Tibial nerve (tissue), 4 donors: ENCODE results near the gene LYSMD2. TPM values are rescaled to one million over a fixed set of nuclear protein-coding genes. Genes with fewer than 3 reads are reported as not detected.

Experiments
- DNase-seq, 2 donors: peaks; one replicate each; pipeline ENCODE4 v3.0.0-alpha.2; 2019; ENCODE audit warnings: low spot score in 2 of 2
- H3K27ac ChIP-seq, 4 donors: fragments of 200-600 bp; sonication (generic) in 3 of 4; one replicate each; pipeline ENCODE4 v1.5.1; 2017 to 2019; ENCODE audit warnings: mild to moderate bottlenecking in 1 of 4
- H3K27me3 ChIP-seq, 2 donors: fragments of 200-600 bp; sonication (generic) in 1 of 2; one replicate each; pipeline versions ENCODE4 v1.5.1 to v1.6.0; 2017 to 2019
- H3K36me3 ChIP-seq, 3 donors: fragments of 200-600 bp; sonication (generic); one replicate each; pipeline ENCODE4 v1.5.1; 2018 to 2019
- H3K4me1 ChIP-seq, 4 donors: fragments of 200-600 bp; sonication (generic) in 3 of 4; one replicate each; pipeline ENCODE4 v1.5.1; 2017 to 2019
- H3K4me3 ChIP-seq, 4 donors: fragments of 200-600 bp; sonication (generic) in 3 of 4; one replicate each; pipeline ENCODE4 v1.5.1; 2017 to 2019; ENCODE audit warnings: mild to moderate bottlenecking in 1 of 4, moderate library complexity in 1 of 4
- H3K9me3 ChIP-seq, 4 donors: fragments of 200-600 bp; sonication (generic) in 3 of 4; one replicate each; pipeline ENCODE4 v1.5.1; 2017 to 2019
- CTCF ChIP-seq, 5 experiments: fragments of 200-600 bp in 3 of 5; fragments of 450-650 bp in 2 of 5; sonication (generic) in 3 of 5; IDR thresholded peaks; one replicate each; pipeline ENCODE4 v1.5.1; 2016 to 2019; ENCODE audit warnings: antibody characterized with exemption in 5 of 5, mild to moderate bottlenecking in 3 of 5, moderate library complexity in 2 of 5
- EP300 ChIP-seq, 2 donors: sonication (generic); formaldehyde crosslinking; IDR thresholded peaks; one replicate each; pipeline ENCODE4 v1.6.1; 2017; ENCODE audit warnings: antibody characterized with exemption in 2 of 2, mild to moderate bottlenecking in 1 of 2
- POLR2A ChIP-seq, 2 donors: fragments of 450-650 bp; IDR thresholded peaks; one replicate each; pipeline ENCODE4 v1.6.1; 2017; ENCODE audit warnings: antibody characterized with exemption in 2 of 2, mild to moderate bottlenecking in 2 of 2, moderate library complexity in 2 of 2
- WGBS, 2 donors: methylation state at CpG; one replicate each; pipeline ENCODE4 v1.1.5; 2018; 5-methylcytosine and 5-hydroxymethylcytosine counted together
- total RNA-seq, 4 donors: library from RNA; depleted of rRNA; stranded (reverse); fragments of >200 nt; gene quantifications; one replicate each; pipeline ENCODE4 v1.1.0, GENCODE V29; 2016

The LYSMD2 gene
- total RNA-seq, 4 donors from 2014 or later, result 16.8 to 24.9 (median 19.9) TPM

- H3K27ac ChIP-seq, result no peak overlapping the region
- peaks cover 2 to 44% (median 23%) of the 10 kb centered on the region in 4 donors for H3K4me1 ChIP-seq
- H3K36me3 ChIP-seq, result no peaks in the 10 kb centered on the region
- H3K27me3 ChIP-seq, result no peaks in the 10 kb centered on the region
- no peak overlapping the region for H3K4me3 ChIP-seq
- no peaks in the 10 kb centered on the region for H3K9me3 ChIP-seq
- 77 to 81% methylated on average over 4 of the region's 4 CpGs for WGBS, 2 donors
- no peak for DNase-seq
- no peak for TF ChIP-seq EP300 (IDR thresholded peaks at IDR 0.05)
- no peak for TF ChIP-seq POLR2A (IDR thresholded peaks at IDR 0.05)
- no peak for TF ChIP-seq CTCF (IDR thresholded peaks at IDR 0.05)
These were observed 10.1 kb downstream of the LYSMD2 start for GRCh38 chr15:51727141-51727897.

- no peaks in the 10 kb centered on the region for H3K27me3 ChIP-seq
- peaks cover 0 to 2% (median 0%) of the 10 kb centered on the region in 3 donors for H3K36me3 ChIP-seq
- H3K9me3 ChIP-seq, result no peaks in the 10 kb centered on the region
- peaks cover 0 to 39% (median 14%) of the 10 kb centered on the region in 4 donors for H3K4me1 ChIP-seq
- TF ChIP-seq EP300 (IDR thresholded peaks at IDR 0.05), result no peak
- no peak for TF ChIP-seq POLR2A (IDR thresholded peaks at IDR 0.05)
- TF ChIP-seq CTCF (IDR thresholded peaks at IDR 0.05), result no peak
- H3K4me3 ChIP-seq, result no peak overlapping the region
- DNase-seq, result no peak
- 33 to 34% methylated on average over 5 of the region's 5 CpGs for WGBS, 2 donors
- no peak overlapping the region for H3K27ac ChIP-seq
These were observed 11.0 kb downstream of the LYSMD2 start for GRCh38 chr15:51726302-51727073.

GRCh38 chr15:51724673-51725072 lies 12.8 kb downstream of the LYSMD2 start:
- TF ChIP-seq EP300 (IDR thresholded peaks at IDR 0.05) (no peak), POLR2A (IDR thresholded peaks at IDR 0.05) (no peak), CTCF (IDR thresholded peaks at IDR 0.05) (no peak)
- H3K27me3 ChIP-seq, result no peaks in the 10 kb centered on the region
- H3K4me1 ChIP-seq, result peaks cover 0 to 29% (median 8%) of the 10 kb centered on the region in 4 donors
- peaks cover 0 to 15% (median 0%) of the 10 kb centered on the region in 3 donors for H3K36me3 ChIP-seq
- 17 to 28% methylated on average over 1 of the region's 1 CpG for WGBS, 2 donors
- H3K27ac ChIP-seq, result no peak overlapping the region
- no peak overlapping the region for H3K4me3 ChIP-seq
- H3K9me3 ChIP-seq, result no peaks in the 10 kb centered on the region
- DNase-seq, result no peak

- Histone ChIP-seq H3K4me3 (no peak overlapping the region), H3K9me3 (no peaks in the 10 kb centered on the region), H3K4me1 (peaks cover 0 to 29% (median 8%) of the 10 kb centered on the region in 4 donors), H3K27ac (no peak overlapping the region), H3K27me3 (no peaks in the 10 kb centered on the region), H3K36me3 (peaks cover 0 to 15% (median 0%) of the 10 kb centered on the region in 3 donors)
- no peak for TF ChIP-seq CTCF (IDR thresholded peaks at IDR 0.05)
- TF ChIP-seq EP300 (IDR thresholded peaks at IDR 0.05), result no peak
- no peak for TF ChIP-seq POLR2A (IDR thresholded peaks at IDR 0.05)
- WGBS, 2 donors, result 59 to 66% methylated on average over 2 of the region's 2 CpGs
- DNase-seq, result no peak
These were observed 13.3 kb downstream of the LYSMD2 start for GRCh38 chr15:51724199-51724598.
